Endothelial cell (in vitro differentiated cells): ENCODE data around the gene ALG2. TPM values are rescaled to one million over a fixed set of nuclear protein-coding genes. Genes with fewer than 3 reads are reported as not detected.

Experiments
- DNase-seq: peaks from one replicate; pipeline ENCODE4 v3.0.0; 2021; ENCODE audit warnings: low spot score
- H3K27ac Mint-ChIP-seq: one replicate; pipeline ENCODE4 v1.8.0; 2021; ENCODE audit warnings: mixed read lengths, inconsistent platforms; ENCODE audit not compliant: unreplicated experiment
- H3K27me3 Mint-ChIP-seq: one replicate; pipeline ENCODE4 v1.8.0; 2021; ENCODE audit warnings: mild to moderate bottlenecking, moderate library complexity, mixed read lengths, inconsistent platforms; ENCODE audit not compliant: unreplicated experiment
- H3K36me3 Mint-ChIP-seq: one replicate; pipeline ENCODE4 v1.8.0; 2021; ENCODE audit warnings: mild to moderate bottlenecking, low read depth, mixed read lengths, inconsistent platforms; ENCODE audit not compliant: unreplicated experiment
- H3K4me1 Mint-ChIP-seq: one replicate; pipeline ENCODE4 v1.8.0; 2021; ENCODE audit warnings: mild to moderate bottlenecking, mixed read lengths, inconsistent platforms; ENCODE audit not compliant: unreplicated experiment
- H3K4me3 Mint-ChIP-seq: one replicate; pipeline ENCODE4 v1.8.0; 2021; ENCODE audit warnings: mild to moderate bottlenecking, mixed read lengths, inconsistent platforms; ENCODE audit not compliant: unreplicated experiment
- H3K9me3 Mint-ChIP-seq: one replicate; pipeline ENCODE4 v1.8.0; 2021; ENCODE audit warnings: mixed read lengths, inconsistent platforms; ENCODE audit not compliant: unreplicated experiment
- CTCF ChIP-seq: fragments of 200-600 bp; sonication (generic); IDR thresholded peaks from one replicate; pipeline ENCODE4 v1.5.0; 2021; ENCODE audit warnings: antibody characterized with exemption; ENCODE audit not compliant: unreplicated experiment
- total RNA-seq: library from RNA; stranded (reverse); fragmentation: NEBNext Ultra II Directional; extraction: Animal tissue kit (Norgen Biotek cat#: 25700); gene quantifications from one replicate; pipeline ENCODE4 v1.2.1, GENCODE V29; 2021; ENCODE audit not compliant: unreplicated experiment

Gene ALG2
- total RNA-seq, 1 donor from 2014 or later: 28.9 TPM

GRCh38 chr9:99211746-99212145 is 10.0 kb downstream of the ALG2 start:
- Mint-ChIP-seq H3K4me1 (no peaks in the 10 kb centered on the region), H3K4me3 (no peak overlapping the region), H3K9me3 (no peaks in the 10 kb centered on the region), H3K27ac (no peak overlapping the region), H3K27me3 (no peaks in the 10 kb centered on the region), H3K36me3 (peaks cover 10% of the 10 kb centered on the region)
- TF ChIP-seq CTCF: no peak
- peak; percentile 10 for DNase-seq

GRCh38 chr9:99210572-99210971 is 11.2 kb downstream of the ALG2 start:
- TF ChIP-seq CTCF: no peak
- no peaks in the 10 kb centered on the region for H3K9me3 Mint-ChIP-seq
- H3K36me3 Mint-ChIP-seq: peaks cover 10% of the 10 kb centered on the region
- H3K27me3 Mint-ChIP-seq: no peaks in the 10 kb centered on the region
- H3K4me3 Mint-ChIP-seq: no peak overlapping the region
- H3K27ac Mint-ChIP-seq: no peak overlapping the region
- no peak for DNase-seq
- no peaks in the 10 kb centered on the region for H3K4me1 Mint-ChIP-seq

GRCh38 chr9:99201603-99202002 is 20.1 kb downstream of the ALG2 start:
- no peaks in the 10 kb centered on the region for H3K9me3 Mint-ChIP-seq
- no peaks in the 10 kb centered on the region for H3K36me3 Mint-ChIP-seq
- DNase-seq: no peak
- no peak overlapping the region for H3K4me3 Mint-ChIP-seq
- no peaks in the 10 kb centered on the region for H3K27me3 Mint-ChIP-seq
- H3K4me1 Mint-ChIP-seq: peaks cover 13% of the 10 kb centered on the region
- no peak overlapping the region for H3K27ac Mint-ChIP-seq
- TF ChIP-seq CTCF: no peak

GRCh38 chr9:99199938-99200539 is 21.7 kb downstream of the ALG2 start:
- Mint-ChIP-seq H3K27ac (peak overlapping the region; percentile 70), H3K36me3 (no peaks in the 10 kb centered on the region), H3K27me3 (no peaks in the 10 kb centered on the region), H3K4me1 (peaks cover 15% of the 10 kb centered on the region), H3K4me3 (no peak overlapping the region), H3K9me3 (no peaks in the 10 kb centered on the region)
- TF ChIP-seq CTCF: no peak
- no peak for DNase-seq

- no peak for DNase-seq
- TF ChIP-seq CTCF: no peak
- no peaks in the 10 kb centered on the region for H3K9me3 Mint-ChIP-seq
- no peaks in the 10 kb centered on the region for H3K36me3 Mint-ChIP-seq
- no peaks in the 10 kb centered on the region for H3K27me3 Mint-ChIP-seq
- no peak overlapping the region for H3K27ac Mint-ChIP-seq
- H3K4me3 Mint-ChIP-seq: no peak overlapping the region
- peaks cover 15% of the 10 kb centered on the region for H3K4me1 Mint-ChIP-seq
Observed at GRCh38 chr9:99197987-99198386, 23.8 kb downstream of the ALG2 start.
